Measurements from ENCODE around the gene USP26. TPM values are rescaled to one million over a fixed set of nuclear protein-coding genes. Genes with fewer than 3 reads are reported as not detected.
"Not testable (repeated sequence)": the region's sequence is repeated elsewhere in the genome, so short reads cannot be mapped to it uniquely, and the experiment has no call there.

Gene USP26
- total RNA-seq, 6 experiments from 2014 or later = not detected

DNA sequence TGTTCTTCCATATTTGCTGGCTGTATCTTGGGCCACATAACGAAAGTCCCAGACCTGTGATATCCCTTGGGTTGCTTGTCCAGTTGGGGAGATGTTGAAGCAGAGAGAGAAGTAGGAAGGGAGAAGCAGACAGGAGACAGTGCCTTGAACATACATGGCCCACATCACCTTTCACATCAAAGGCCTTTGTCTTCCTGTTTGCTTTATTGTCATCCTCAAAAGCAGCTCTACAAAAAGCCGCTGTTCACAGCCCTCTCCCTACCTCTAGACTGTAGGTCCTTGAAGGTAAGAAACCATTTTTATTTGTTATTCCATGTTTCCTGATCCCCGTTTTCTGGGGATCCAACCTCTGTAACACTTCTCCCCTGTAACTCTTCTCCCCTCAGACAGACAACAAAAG lies 14.9 kb downstream of the USP26 start:
- WGBS (ENCODE audit: insufficient coverage, low coverage, low lambda C conversion rate, missing lambda C conversion rate) = 51% methylated on average over 3 of the region's 3 CpGs
- intact Hi-C loops (cut with DNase I) = no loop called here
- no peaks in the 10 kb centered on the region for H3K4me1 ChIP-seq
- no peaks in the 10 kb centered on the region for H3K36me3 ChIP-seq
- H3K27ac ChIP-seq = no peak overlapping the region
- peaks cover 0 to 7% of the 10 kb centered on the region in 2 donors for H3K27me3 ChIP-seq
- DNase-seq (no peak), ATAC-seq (no peak)
- H3K9me3 ChIP-seq = no peaks in the 10 kb centered on the region
- TF ChIP-seq POLR2A (IDR thresholded peaks at IDR 0.05) = no peak
- TF ChIP-seq, protein P1, sequence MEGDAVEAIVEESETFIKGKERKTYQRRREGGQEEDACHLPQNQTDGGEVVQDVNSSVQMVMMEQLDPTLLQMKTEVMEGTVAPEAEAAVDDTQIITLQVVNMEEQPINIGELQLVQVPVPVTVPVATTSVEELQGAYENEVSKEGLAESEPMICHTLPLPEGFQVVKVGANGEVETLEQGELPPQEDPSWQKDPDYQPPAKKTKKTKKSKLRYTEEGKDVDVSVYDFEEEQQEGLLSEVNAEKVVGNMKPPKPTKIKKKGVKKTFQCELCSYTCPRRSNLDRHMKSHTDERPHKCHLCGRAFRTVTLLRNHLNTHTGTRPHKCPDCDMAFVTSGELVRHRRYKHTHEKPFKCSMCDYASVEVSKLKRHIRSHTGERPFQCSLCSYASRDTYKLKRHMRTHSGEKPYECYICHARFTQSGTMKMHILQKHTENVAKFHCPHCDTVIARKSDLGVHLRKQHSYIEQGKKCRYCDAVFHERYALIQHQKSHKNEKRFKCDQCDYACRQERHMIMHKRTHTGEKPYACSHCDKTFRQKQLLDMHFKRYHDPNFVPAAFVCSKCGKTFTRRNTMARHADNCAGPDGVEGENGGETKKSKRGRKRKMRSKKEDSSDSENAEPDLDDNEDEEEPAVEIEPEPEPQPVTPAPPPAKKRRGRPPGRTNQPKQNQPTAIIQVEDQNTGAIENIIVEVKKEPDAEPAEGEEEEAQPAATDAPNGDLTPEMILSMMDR (IDR thresholded peaks at IDR 0.05) = no peak
- H3K4me3 ChIP-seq = no peak overlapping the region

GRCh38 chrX:133077856-133078255 lies 19.1 kb downstream of the USP26 start:
- 42% methylated on average over 2 of the region's 4 CpGs for WGBS (ENCODE audit: insufficient coverage, low coverage, low lambda C conversion rate, missing lambda C conversion rate)

GRCh38 chrX:133072566-133072965 lies 24.3 kb downstream of the USP26 start:
- no peak for DNase-seq
- Histone ChIP-seq H3K4me1 (no peaks in the 10 kb centered on the region), H3K27ac (no peak overlapping the region), H3K9me3 (no peaks in the 10 kb centered on the region), H3K36me3 (no peaks in the 10 kb centered on the region), H3K4me3 (no peak overlapping the region), H3K27me3 (no peaks in the 10 kb centered on the region)
- ATAC-seq = no peak
- no peak for TF ChIP-seq POLR2A (IDR thresholded peaks at IDR 0.05)
- TF ChIP-seq, protein P1 (IDR thresholded peaks at IDR 0.05) = no peak
- intact Hi-C loops (cut with DNase I) = no loop called here

More at GRCh38 chrX:133077856-133078255, 19.1 kb downstream of the USP26 start:
- DNase-seq; H3K4me3 ChIP-seq; H3K27ac ChIP-seq; H3K27me3 ChIP-seq; intact Hi-C loops (cut with DNase I); H3K4me1 ChIP-seq; H3K9me3 ChIP-seq; H3K36me3 ChIP-seq; ATAC-seq: not testable (repeated sequence)

- TF ChIP-seq, protein P1 (IDR thresholded peaks at IDR 0.05) = no peak
- TF ChIP-seq POLR2A (IDR thresholded peaks at IDR 0.05) = no peak
- 59% methylated on average over 2 of the region's 2 CpGs for WGBS (ENCODE audit: insufficient coverage, low coverage, low lambda C conversion rate, missing lambda C conversion rate)
- DNase-seq = no peak
- Histone ChIP-seq H3K4me1 (no peaks in the 10 kb centered on the region), H3K36me3 (no peaks in the 10 kb centered on the region), H3K27me3 (no peaks in the 10 kb centered on the region), H3K4me3 (no peak overlapping the region), H3K9me3 (no peaks in the 10 kb centered on the region), H3K27ac (no peak overlapping the region)
- no peak for ATAC-seq
- intact Hi-C loops (cut with DNase I) = no loop called here
Observed at GRCh38 chrX:133068461-133068860, 28.4 kb downstream of the USP26 start.

- intact Hi-C loops (cut with DNase I) = no loop called here
- DNase-seq (no peak), ATAC-seq (no peak)
- TF ChIP-seq, protein P1 (IDR thresholded peaks at IDR 0.05) = no peak
- no peak for TF ChIP-seq POLR2A (IDR thresholded peaks at IDR 0.05)
- peaks cover 0 to 3% (median 0%) of the 10 kb centered on the region in 4 donors for H3K9me3 ChIP-seq
- 75% methylated on average over 1 of the region's 1 CpG for WGBS (ENCODE audit: insufficient coverage, low coverage, low lambda C conversion rate, missing lambda C conversion rate)
- no peaks in the 10 kb centered on the region for H3K27me3 ChIP-seq
- H3K36me3 ChIP-seq = no peaks in the 10 kb centered on the region
- H3K27ac ChIP-seq = no peak overlapping the region
- H3K4me3 ChIP-seq = no peak overlapping the region
- H3K4me1 ChIP-seq = no peaks in the 10 kb centered on the region
Observed at GRCh38 chrX:133056341-133056740, 40.6 kb downstream of the USP26 start.

All from right lobe of liver (tissue), 6 donors.